SK-N-SH (cell line): Measurements from ENCODE around the gene NCF4. TPM values are rescaled to one million over a fixed set of nuclear protein-coding genes. Genes with fewer than 3 reads are reported as not detected.

ENCODE experiments used
- CTCF ChIA-PET: fragments of 300-600, 350-600 bp; formaldehyde crosslinking; extraction: SDS; loops from one replicate; lab custom pipeline; 2021; lab: Yijun Ruan, JAX
- POLR2A ChIA-PET: fragments of 350-600 bp; sonication (Branson Sonifier 250); formaldehyde crosslinking; extraction: SDS; loops from one replicate; lab custom pipeline; 2020; ENCODE audit warnings: antibody characterized with exemption, inconsistent platforms; lab: Yijun Ruan, JAX
- DNase-seq: peaks from one replicate; pipeline ENCODE4 v3.0.0; 2012
- H2AFZ ChIP-seq: fragments of 200-600 bp; sonication (generic); 2 replicates; pipeline ENCODE4 v1.8.1; 2016; ENCODE audit warnings: antibody characterized with exemption, mild to moderate bottlenecking, low read depth
- H3F3A ChIP-seq: fragments of 200-600 bp; sonication (generic); replicated peaks from 2 replicates; pipeline ENCODE3; 2016; ENCODE audit warnings: antibody characterized with exemption, mild to moderate bottlenecking; ENCODE audit not compliant: insufficient read depth
- H3K27ac ChIP-seq, 2 experiments: fragments of 200-500 bp in 1 of 2; fragments of 200-600 bp in 1 of 2; sonication (Bioruptor generic) in 1 of 2; sonication (generic), shearing (Covaris generic) in 1 of 2; 2 replicates each; pipeline versions ENCODE4 v1.5.1 to v1.6.1; 2014 to 2016; ENCODE audit warnings: low read depth in 2 of 2, inconsistent platforms in 1 of 2, low read length in 1 of 2, mild to moderate bottlenecking in 1 of 2, mixed read lengths in 1 of 2
- H3K27me3 ChIP-seq: fragments of 200-600 bp; sonication (generic), shearing (Covaris generic); 2 replicates; pipeline ENCODE4 v1.6.1; 2016; ENCODE audit warnings: mixed run types; ENCODE audit not compliant: insufficient read depth
- H3K36me3 ChIP-seq, 2 experiments: fragments of 200-500 bp in 1 of 2; fragments of 200-600 bp in 1 of 2; sonication (Bioruptor generic) in 1 of 2; sonication (generic) in 1 of 2; replicated peaks in 1 of 2; 2 replicates each; pipeline versions ENCODE3 to v1.5.1; 2014 to 2016; ENCODE audit warnings: low read length in 1 of 2, mild to moderate bottlenecking in 1 of 2; ENCODE audit not compliant: insufficient read depth in 2 of 2, control insufficient read depth in 1 of 2
- H3K4me1 ChIP-seq, 2 experiments: fragments of 200-500 bp in 1 of 2; fragments of 200-600 bp in 1 of 2; sonication (Bioruptor generic) in 1 of 2; sonication (generic), shearing (Covaris generic) in 1 of 2; 2 replicates each; pipeline versions ENCODE4 v1.5.1 to v1.6.1; 2014 to 2016; ENCODE audit warnings: low read depth in 1 of 2, low read length in 1 of 2, mixed run types in 1 of 2; ENCODE audit not compliant: insufficient read depth in 2 of 2, control insufficient read depth in 1 of 2
- H3K4me2 ChIP-seq: fragments of 200-600 bp; sonication (generic), shearing (Covaris generic); 2 replicates; pipeline ENCODE4 v1.6.1; 2017; ENCODE audit warnings: mixed run types
- H3K4me3 ChIP-seq, 2 experiments: fragments of 200-500 bp in 1 of 2; fragments of 200-600 bp in 1 of 2; sonication (Bioruptor generic) in 1 of 2; sonication (generic), shearing (Covaris generic) in 1 of 2; 2 replicates each; pipeline versions ENCODE4 v1.5.1 to v1.8.1; 2014 to 2016; ENCODE audit warnings: low read depth in 2 of 2, inconsistent platforms in 1 of 2, low read length in 1 of 2, mild to moderate bottlenecking in 1 of 2, mixed read lengths in 1 of 2, moderate library complexity in 1 of 2
- H3K79me2 ChIP-seq: fragments of 200-600 bp; sonication (generic); 2 replicates; pipeline ENCODE4 v1.8.1; 2017; ENCODE audit warnings: mild to moderate bottlenecking; ENCODE audit not compliant: insufficient read depth
- H3K9ac ChIP-seq: fragments of 200-600 bp; sonication (generic); 2 replicates; pipeline ENCODE4 v1.6.1; 2017; ENCODE audit warnings: mixed run types
- H3K9me2 ChIP-seq: fragments of 200-600 bp; sonication (generic); 2 replicates; pipeline ENCODE4 v1.6.1; 2017; ENCODE audit warnings: mixed run types
- H3K9me3 ChIP-seq: fragments of 200-600 bp; sonication (generic); 2 replicates; pipeline ENCODE4 v1.6.1; 2017; ENCODE audit warnings: mixed run types, mild to moderate bottlenecking, moderate library complexity
- H4K20me1 ChIP-seq: fragments of 200-600 bp; sonication (generic); 2 replicates; pipeline ENCODE4 v1.6.1; 2017; ENCODE audit warnings: mild to moderate bottlenecking, mixed run types; ENCODE audit not compliant: insufficient read depth
- EP300 ChIP-seq, 2 experiments: IDR thresholded peaks; 2 replicates each; pipeline versions ENCODE4 v1.4.0 to v1.6.1; 2012; ENCODE audit warnings: borderline replicate concordance in 1 of 2, low read depth in 1 of 2, low read length in 1 of 2
- FOSL2 ChIP-seq: IDR thresholded peaks from 2 replicates; pipeline ENCODE4 v1.4.0; 2012; ENCODE audit warnings: low read depth, mild to moderate bottlenecking, moderate library complexity, borderline replicate concordance
- FOXJ3 ChIP-seq: sonication (generic); formaldehyde crosslinking; IDR thresholded peaks from 2 replicates; pipeline ENCODE4 v1.5.1; 2020; ENCODE audit warnings: mild to moderate bottlenecking, missing genetic modification reagents
- FOXM1 ChIP-seq: IDR thresholded peaks from 2 replicates; pipeline ENCODE4 v1.4.0; 2012; ENCODE audit warnings: low read depth, mild to moderate bottlenecking
- GABPA ChIP-seq: IDR thresholded peaks from 2 replicates; pipeline ENCODE4 v1.4.0; 2012; ENCODE audit warnings: low read depth, mild to moderate bottlenecking
- GATA2 ChIP-seq: sonication (generic); formaldehyde crosslinking; IDR thresholded peaks from 2 replicates; pipeline ENCODE4 v1.5.0; 2020; ENCODE audit warnings: mild to moderate bottlenecking, missing genetic modification reagents
- MEF2A ChIP-seq: IDR thresholded peaks from 2 replicates; pipeline ENCODE4 v1.4.0; 2012; ENCODE audit warnings: low read depth, borderline replicate concordance
- NFIC ChIP-seq: IDR thresholded peaks from 2 replicates; pipeline ENCODE4 v1.4.0; 2012; ENCODE audit warnings: borderline replicate concordance
- NRF1 ChIP-seq: IDR thresholded peaks from 2 replicates; pipeline ENCODE4 v1.6.1; 2012; ENCODE audit warnings: low read depth, mild to moderate bottlenecking, low read length
- PBX3 ChIP-seq: IDR thresholded peaks from 2 replicates; pipeline ENCODE4; 2012
- RCOR1 ChIP-seq: fragments of 150-350 bp; IDR thresholded peaks from 2 replicates; pipeline ENCODE4 v1.6.1; 2017; ENCODE audit warnings: antibody characterized with exemption, low read length
- SMC3 ChIP-seq: IDR thresholded peaks from 2 replicates; pipeline ENCODE4 v1.6.1; 2012; ENCODE audit warnings: low read depth, low read length, improper control_type of control experiment
- TAF1 ChIP-seq: IDR thresholded peaks from 2 replicates; pipeline ENCODE4 v1.6.1; 2012; ENCODE audit warnings: low read depth, mild to moderate bottlenecking, low read length, moderate library complexity, borderline replicate concordance
- USF1 ChIP-seq: IDR thresholded peaks from 2 replicates; pipeline ENCODE4 v1.4.0; 2012; ENCODE audit warnings: low read depth, borderline replicate concordance
- WGBS: methylation state at CpG from one replicate; pipeline ENCODE4 v1.1.6; 2017; ENCODE audit warnings: low lambda C conversion rate; 5-methylcytosine and 5-hydroxymethylcytosine counted together
- polyA plus RNA-seq, 3 experiments: library from polyadenylated mRNA; depleted of rRNA; stranded (reverse); fragments of >200 nt; gene quantifications; 2 replicates each; pipeline ENCODE4 v1.2.3, GENCODE V29; 2012

The NCF4 gene
- polyA plus RNA-seq, 1 of the 3 experiments (the other 2 are of a cell fraction) = not detected

GRCh38 chr22:36912694-36913426 lies 52.1 kb downstream of the NCF4 start:
- Histone ChIP-seq H3K9me3 (no peaks in the 10 kb centered on the region), H3K9ac (no peak overlapping the region), H3K4me1 (no peaks in the 10 kb centered on the region), H3K4me3 (no peak overlapping the region), H3K4me2 (no peak overlapping the region; the same call in 1 of the 2 replicates), H4K20me1 (no peaks in the 10 kb centered on the region), H3K9me2 (no peaks in the 10 kb centered on the region), H2AFZ (no peak overlapping the region), H3K27ac (no peak overlapping the region), H3K36me3 (no peaks in the 10 kb centered on the region), H3K27me3 (peaks cover 10% of the 10 kb centered on the region; the same call in 1 of the 2 replicates), H3K79me2 (no peaks in the 10 kb centered on the region), H3F3A (no peaks in the 10 kb centered on the region)
- WGBS = 71% methylated on average over 8 of the region's 8 CpGs
- ChIA-PET CTCF (interaction anchor here (1.8 kb wide), 1 partner anchor 57 kb away, joined by 6 read pairs; no protein-coding TSS in a partner anchor), POLR2A (no interaction called here)
- no peak for DNase-seq
- TF ChIP-seq FOSL2 (no peak), NRF1 (no peak), GABPA (no peak), FOXM1 (no peak), SMC3 (no peak), PBX3 (no peak), USF1 (no peak), NFIC (no peak), EP300 (IDR thresholded peaks at IDR 0.05; ENCODE audit: borderline replicate concordance in 1 of 2, low read depth in 1 of 2, low read length in 1 of 2) (no peak), RCOR1 (no peak), FOXJ3 (no peak), MEF2A (no peak), TAF1 (no peak), GATA2 (CRISPR knock-in tag) (no peak)
